Measurements from ENCODE around the gene LAMB1. TPM values are rescaled to one million over a fixed set of nuclear protein-coding genes. Genes with fewer than 3 reads are reported as not detected.
A peak's percentile ranks its signal among the peaks of the same experiment; 100 is the strongest.

Gene LAMB1
- 100 to 1,000 TPM in 1 of 4 donors, 10 to 100 TPM in 3; 22.5 to 101 (median 32.5) TPM for total RNA-seq

DNA sequence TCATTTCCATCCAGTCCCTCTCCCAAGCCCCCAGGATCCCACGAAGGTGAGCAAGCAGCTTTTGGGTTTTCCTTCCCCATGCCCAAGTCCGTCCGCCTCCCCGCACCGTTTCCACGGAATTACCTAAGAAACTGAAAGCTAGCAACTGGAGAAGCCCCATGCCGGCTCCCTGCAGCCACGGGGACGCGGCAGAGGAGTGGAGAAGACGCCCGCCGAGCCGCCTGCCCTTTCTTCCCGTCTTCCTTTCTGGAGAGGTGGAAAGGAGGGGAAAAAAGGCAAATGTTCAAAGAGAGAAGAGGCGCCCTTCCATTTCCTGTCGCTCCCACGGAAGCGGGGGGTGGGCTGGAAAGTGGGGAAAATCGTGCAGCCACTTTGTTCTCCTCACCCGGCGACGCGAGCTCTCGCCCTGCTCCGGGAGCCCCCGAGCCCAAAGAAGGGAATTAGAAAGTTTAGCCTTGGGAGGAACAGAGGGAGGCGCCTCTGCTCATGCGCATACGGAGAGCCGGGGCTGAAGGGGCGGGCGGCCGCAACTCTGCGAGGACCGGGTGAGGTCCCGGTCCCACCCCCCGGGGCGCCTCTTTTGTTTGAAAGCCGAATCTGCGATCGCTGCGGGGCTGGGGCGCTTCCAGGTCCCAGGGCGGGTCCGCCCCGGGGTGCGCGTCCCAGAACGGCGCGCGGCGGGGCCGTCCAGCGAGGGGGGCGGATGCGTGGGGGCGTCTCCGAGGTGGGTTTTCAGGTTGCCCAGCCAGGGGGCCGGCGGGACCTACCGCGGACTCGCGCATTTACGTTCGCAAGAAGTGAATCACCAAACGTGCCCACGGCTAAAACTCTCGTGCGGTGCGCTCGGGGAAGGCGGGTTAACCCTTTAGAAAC lies at the start of gene LAMB1:
LAMB1 (minus strand) TSS at position 436 of the 873 bp plus-strand sequence; CDS start at position 160, 276 bp downstream.
- H3K4me1 ChIP-seq: peaks cover 3 to 65% (median 39%) of the 10 kb centered on the region in 3 donors
- H3K36me3 ChIP-seq: no peaks in the 10 kb centered on the region
- DNase-seq: no peak
- 0% methylated on average over 6 to 13 of the region's 75 CpGs for WGBS, 2 donors
- intact Hi-C loops (cut with DNase I): no loop called here
- peak within 1 kb of the TSS; percentile 68 to 89 (median 84) for H3K27ac ChIP-seq
- no peaks in the 10 kb centered on the region for H3K9me3 ChIP-seq
- TF ChIP-seq, protein P1, sequence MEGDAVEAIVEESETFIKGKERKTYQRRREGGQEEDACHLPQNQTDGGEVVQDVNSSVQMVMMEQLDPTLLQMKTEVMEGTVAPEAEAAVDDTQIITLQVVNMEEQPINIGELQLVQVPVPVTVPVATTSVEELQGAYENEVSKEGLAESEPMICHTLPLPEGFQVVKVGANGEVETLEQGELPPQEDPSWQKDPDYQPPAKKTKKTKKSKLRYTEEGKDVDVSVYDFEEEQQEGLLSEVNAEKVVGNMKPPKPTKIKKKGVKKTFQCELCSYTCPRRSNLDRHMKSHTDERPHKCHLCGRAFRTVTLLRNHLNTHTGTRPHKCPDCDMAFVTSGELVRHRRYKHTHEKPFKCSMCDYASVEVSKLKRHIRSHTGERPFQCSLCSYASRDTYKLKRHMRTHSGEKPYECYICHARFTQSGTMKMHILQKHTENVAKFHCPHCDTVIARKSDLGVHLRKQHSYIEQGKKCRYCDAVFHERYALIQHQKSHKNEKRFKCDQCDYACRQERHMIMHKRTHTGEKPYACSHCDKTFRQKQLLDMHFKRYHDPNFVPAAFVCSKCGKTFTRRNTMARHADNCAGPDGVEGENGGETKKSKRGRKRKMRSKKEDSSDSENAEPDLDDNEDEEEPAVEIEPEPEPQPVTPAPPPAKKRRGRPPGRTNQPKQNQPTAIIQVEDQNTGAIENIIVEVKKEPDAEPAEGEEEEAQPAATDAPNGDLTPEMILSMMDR (IDR thresholded peaks at IDR 0.05): no peak
- TF ChIP-seq POLR2A (IDR thresholded peaks at IDR 0.05): peak in 2 of 4 donors; percentile 70 to 77
- peaks cover 0 to 36% (median 0%) of the 10 kb centered on the region in 4 donors for H3K27me3 ChIP-seq
- peak within 1 kb of the TSS; percentile 46 to 79 (median 70) for H3K4me3 ChIP-seq

DNA sequence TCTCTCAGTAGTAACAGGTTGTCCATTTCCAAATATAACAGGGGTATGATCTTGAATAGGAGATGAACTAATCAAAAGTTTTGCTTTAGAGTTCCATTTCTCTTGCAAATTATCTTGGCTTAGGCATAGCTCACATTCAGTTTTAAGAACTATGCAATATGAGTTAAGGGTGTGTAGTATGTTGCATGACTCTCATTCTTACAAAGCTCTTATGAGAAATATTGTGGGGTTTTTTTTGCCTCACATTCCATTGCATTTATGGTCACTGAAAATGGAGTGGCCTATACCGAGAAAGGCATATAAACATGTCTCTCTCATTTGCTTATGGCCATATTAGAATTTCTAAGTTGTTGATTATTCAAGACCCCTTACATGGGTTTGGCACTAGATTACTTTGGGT lies 48.5 kb upstream of the LAMB1 start:
- Histone ChIP-seq H3K4me1 (no peaks in the 10 kb centered on the region), H3K27me3 (no peaks in the 10 kb centered on the region), H3K9me3 (no peaks in the 10 kb centered on the region), H3K27ac (no peak overlapping the region), H3K4me3 (no peak overlapping the region), H3K36me3 (no peaks in the 10 kb centered on the region)
- TF ChIP-seq POLR2A (IDR thresholded peaks at IDR 0.05): no peak
- TF ChIP-seq, protein P1 (IDR thresholded peaks at IDR 0.05): no peak
- no peak for DNase-seq
- WGBS, 2 donors: 71 to 74% methylated on average over 1 of the region's 1 CpG
- intact Hi-C loops (cut with DNase I): no loop called here

DNA sequence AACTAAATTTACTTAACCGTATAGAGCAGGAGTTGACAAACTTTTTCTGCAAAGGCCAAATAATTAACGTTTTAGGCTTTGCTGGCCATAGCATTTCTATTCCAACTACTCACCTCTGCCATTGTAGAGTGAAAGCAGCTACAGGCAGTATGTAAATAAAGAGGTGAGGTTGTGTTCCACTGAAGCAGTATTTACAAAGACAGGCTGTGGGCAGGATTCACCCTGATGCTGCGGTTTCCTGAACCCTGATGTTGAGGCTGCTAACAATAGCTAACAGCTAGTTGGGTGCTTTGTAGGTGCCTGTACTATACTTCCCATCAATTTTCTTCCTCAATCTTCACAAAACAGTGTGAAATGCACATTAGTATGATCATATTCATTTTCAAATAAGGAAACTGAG lies 47.0 kb upstream of the LAMB1 start:
- H3K9me3 ChIP-seq: no peaks in the 10 kb centered on the region
- H3K4me1 ChIP-seq: no peaks in the 10 kb centered on the region
- no peak overlapping the region for H3K4me3 ChIP-seq
- no peaks in the 10 kb centered on the region for H3K27me3 ChIP-seq
- no peaks in the 10 kb centered on the region for H3K36me3 ChIP-seq
- WGBS, 2 donors: 78 to 80% methylated on average over 3 of the region's 3 CpGs
- TF ChIP-seq, protein P1 (IDR thresholded peaks at IDR 0.05): no peak
- no peak for TF ChIP-seq POLR2A (IDR thresholded peaks at IDR 0.05)
- H3K27ac ChIP-seq: no peak overlapping the region
- intact Hi-C loops (cut with DNase I): no loop called here
- no peak for DNase-seq

DNA sequence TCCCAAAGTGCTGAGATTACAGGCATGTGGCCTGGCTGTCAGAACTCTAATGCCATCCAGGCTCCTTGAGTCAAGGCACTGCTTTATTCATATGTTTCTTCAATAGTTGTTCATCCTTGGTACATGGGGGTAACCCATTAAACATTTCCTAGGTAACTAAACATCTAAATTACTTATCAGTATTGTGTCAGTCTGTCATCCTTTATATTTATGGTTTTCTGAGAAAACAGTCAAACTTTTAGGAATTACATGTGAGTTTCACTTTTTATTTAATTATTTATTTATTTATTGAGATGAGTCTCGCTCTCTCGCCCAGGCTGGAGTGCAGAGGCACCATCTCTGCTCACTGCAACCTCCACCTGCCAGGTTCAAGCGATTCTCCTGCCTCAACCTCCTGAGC lies 45.5 kb upstream of the LAMB1 start:
- intact Hi-C loops (cut with DNase I): no loop called here
- no peak overlapping the region for H3K27ac ChIP-seq
- peaks cover 0 to 2% (median 0%) of the 10 kb centered on the region in 3 donors for H3K4me1 ChIP-seq
- 97 to 98% methylated on average over 3 of the region's 3 CpGs for WGBS, 2 donors
- DNase-seq: no peak
- TF ChIP-seq, protein P1 (IDR thresholded peaks at IDR 0.05): no peak
- no peak for TF ChIP-seq POLR2A (IDR thresholded peaks at IDR 0.05)
- H3K36me3 ChIP-seq: no peaks in the 10 kb centered on the region
- no peak overlapping the region for H3K4me3 ChIP-seq
- H3K27me3 ChIP-seq: no peaks in the 10 kb centered on the region
- H3K9me3 ChIP-seq: no peaks in the 10 kb centered on the region

DNA sequence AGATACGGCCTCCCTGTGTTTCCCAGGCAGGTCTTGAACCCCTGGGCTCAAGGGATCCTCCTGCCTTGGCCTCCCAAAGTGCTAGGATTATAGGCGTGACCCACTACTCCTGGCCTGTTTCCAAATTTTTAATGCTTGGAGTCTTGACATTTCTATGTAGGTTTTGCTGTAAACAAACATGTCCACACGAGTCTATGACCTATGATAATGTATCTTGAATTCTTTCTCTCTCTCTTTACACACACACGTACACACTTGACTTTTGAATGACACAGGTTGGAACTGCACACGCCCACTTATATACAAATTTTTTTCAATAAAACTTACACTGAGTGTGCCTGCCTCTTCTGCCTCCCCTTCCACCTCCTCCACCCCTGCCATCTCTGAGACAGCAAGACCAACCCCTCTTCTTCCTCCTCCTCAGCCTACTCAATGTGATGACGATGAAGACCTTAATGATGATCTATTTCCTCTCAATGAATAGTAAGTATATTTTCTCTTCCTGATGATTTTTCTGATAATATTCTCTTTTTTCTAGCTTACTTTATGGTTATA lies 44.1 kb upstream of the LAMB1 start:
- intact Hi-C loops (cut with DNase I): no loop called here
- H3K36me3 ChIP-seq: no peaks in the 10 kb centered on the region
- H3K27me3 ChIP-seq: no peaks in the 10 kb centered on the region
- no peak for TF ChIP-seq POLR2A (IDR thresholded peaks at IDR 0.05)
- TF ChIP-seq, protein P1 (IDR thresholded peaks at IDR 0.05): no peak
- no peak overlapping the region for H3K4me3 ChIP-seq
- peaks cover 0 to 2% (median 0%) of the 10 kb centered on the region in 3 donors for H3K4me1 ChIP-seq
- no peak for DNase-seq
- H3K9me3 ChIP-seq: no peaks in the 10 kb centered on the region
- H3K27ac ChIP-seq: no peak overlapping the region
- 67 to 69% methylated on average over 6 of the region's 6 CpGs for WGBS, 2 donors

Data from esophagus squamous epithelium (tissue), 5 donors.